Adrenal gland (tissue), 5 donors: ENCODE results near the gene KLK2.
A peak's percentile ranks its signal among the peaks of the same experiment; 100 is the strongest.

Experiments
- CTCF ChIP-seq, 6 experiments: fragments of 450-650 bp in 4 of 6; fragments of 200-600 bp in 2 of 6; sonication (generic) in 1 of 6; IDR thresholded peaks; 1 replicate in 5 of 6; 2 replicates in 1 of 6; pipeline versions ENCODE4 v1.5.1 to v1.8.0; 2016 to 2021; ENCODE audit warnings: antibody characterized with exemption in 6 of 6, mild to moderate bottlenecking in 2 of 6, moderate library complexity in 1 of 6
- POLR2A ChIP-seq, 2 donors: fragments of 450-650 bp; IDR thresholded peaks; one replicate each; pipeline ENCODE4 v1.6.1; 2017; ENCODE audit warnings: antibody characterized with exemption in 2 of 2, mild to moderate bottlenecking in 2 of 2, moderate library complexity in 1 of 2
- donor health status: DM: no; HTN: no; CAD: no.

GRCh38 chr19:50870417-50871089 is 2.7 kb upstream of the KLK2 start:
- TF ChIP-seq CTCF (IDR thresholded peaks at IDR 0.05): peak in 1 of 6 experiments; percentile 41
- no peak for TF ChIP-seq POLR2A (IDR thresholded peaks at IDR 0.05)
